HUES48 (cell line): ENCODE measurements around the gene KRTAP10-8.
"Not testable (repeated sequence)": the region's sequence is repeated elsewhere in the genome, so short reads cannot be mapped to it uniquely, and the experiment has no call there.

ENCODE experiments used
- H3K27ac ChIP-seq: one replicate; pipeline ENCODE4 v1.7.0; 2013; ENCODE audit warnings: low read depth, low read length, inconsistent platforms
- H3K27me3 ChIP-seq: 2 replicates; pipeline ENCODE4 v1.6.1; 2013; ENCODE audit warnings: mild to moderate bottlenecking, low read length; ENCODE audit not compliant: control insufficient read depth, insufficient read depth
- H3K36me3 ChIP-seq: 2 replicates; pipeline ENCODE4 v1.6.1; 2013; ENCODE audit warnings: low read length; ENCODE audit not compliant: control insufficient read depth, insufficient read depth
- H3K4me1 ChIP-seq: 2 replicates; pipeline ENCODE4 v1.6.1; 2013; ENCODE audit warnings: mild to moderate bottlenecking, low read length; ENCODE audit not compliant: control insufficient read depth, insufficient read depth
- H3K4me3 ChIP-seq: 2 replicates; pipeline ENCODE4 v1.5.1; 2013; ENCODE audit warnings: mild to moderate bottlenecking, low read depth, low read length
- H3K9ac ChIP-seq: 2 replicates; pipeline ENCODE4 v1.6.1; 2013; ENCODE audit warnings: mild to moderate bottlenecking, low read depth, low read length, moderate library complexity
- H3K9me3 ChIP-seq: 2 replicates; pipeline ENCODE4 v1.6.1; 2013; ENCODE audit warnings: low read length; ENCODE audit not compliant: control insufficient read depth, insufficient read depth

Gene KRTAP10-8

DNA sequence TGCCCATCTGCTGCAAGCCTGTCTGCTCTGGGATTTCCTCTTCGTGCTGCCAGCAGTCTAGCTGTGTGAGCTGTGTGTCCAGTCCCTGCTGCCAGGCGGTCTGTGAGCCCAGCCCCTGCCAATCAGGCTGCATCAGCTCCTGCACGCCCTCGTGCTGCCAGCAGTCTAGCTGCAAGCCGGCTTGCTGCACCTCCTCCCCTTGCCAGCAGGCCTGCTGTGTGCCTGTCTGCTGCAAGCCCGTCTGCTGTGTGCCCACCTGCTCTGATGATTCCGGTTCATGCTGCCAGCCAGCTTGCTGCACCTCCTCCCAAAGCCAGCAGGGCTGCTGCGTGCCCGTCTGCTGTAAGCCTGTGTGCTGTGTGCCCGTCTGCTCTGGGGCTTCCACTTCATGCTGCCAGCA, 10.8 kb upstream of the KRTAP10-8 start:
- not testable (repeated sequence) for H3K27me3 ChIP-seq, H3K36me3 ChIP-seq

DNA sequence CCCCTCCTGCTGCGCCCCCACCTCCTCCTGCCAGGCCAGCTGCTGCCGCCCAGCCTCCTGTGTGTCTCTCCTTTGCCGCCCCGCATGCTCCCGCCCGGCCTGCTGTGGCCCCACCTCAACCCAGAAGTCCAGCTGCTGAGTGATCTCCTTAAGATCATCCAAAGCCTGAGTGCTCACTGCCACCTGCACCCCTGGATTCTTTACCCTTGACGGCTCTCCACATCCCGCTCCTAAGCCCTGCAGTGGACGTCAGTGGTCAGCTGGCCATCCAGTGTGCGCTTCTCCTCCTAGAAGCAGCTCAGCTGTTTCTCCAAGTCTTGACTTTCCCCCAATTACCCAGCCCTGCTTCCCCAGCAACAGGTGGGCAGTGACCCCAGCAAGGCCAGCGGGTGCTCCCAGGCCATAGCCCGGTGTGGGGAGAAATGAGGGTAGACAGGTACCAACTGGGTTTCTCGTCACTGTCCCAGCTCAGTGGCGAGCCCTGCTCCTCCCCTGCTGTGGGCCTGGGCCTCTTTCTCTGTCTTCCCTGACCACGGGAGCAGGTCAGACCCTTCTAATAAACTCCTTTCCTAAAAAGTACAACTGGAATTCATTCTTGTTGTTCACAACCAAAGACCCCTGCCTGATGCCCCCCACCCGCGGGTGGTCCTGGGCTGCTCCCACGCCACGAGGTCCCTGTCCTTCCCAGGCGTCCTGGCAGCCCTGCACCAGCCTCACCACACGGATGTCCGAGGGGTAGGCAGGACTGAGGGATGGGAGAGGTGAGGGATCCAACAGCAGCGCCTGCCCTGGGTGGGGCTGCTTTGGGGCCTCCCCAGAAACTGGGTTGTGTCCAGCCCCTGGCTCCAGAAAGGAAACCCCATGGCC, 10.1 kb upstream of the KRTAP10-8 start:
- peaks cover 14% of the 10 kb centered on the region for H3K4me1 ChIP-seq
- no peak overlapping the region for H3K27ac ChIP-seq
- no peaks in the 10 kb centered on the region for H3K27me3 ChIP-seq
- H3K36me3 ChIP-seq, result no peaks in the 10 kb centered on the region
- H3K4me3 ChIP-seq, result no peak overlapping the region
- no peak overlapping the region for H3K9ac ChIP-seq
- H3K9me3 ChIP-seq, result no peaks in the 10 kb centered on the region

More for the DNA sequence above, 10.8 kb upstream of the KRTAP10-8 start:
- not testable (repeated sequence) for H3K9me3 ChIP-seq, H3K4me3 ChIP-seq, H3K9ac ChIP-seq, H3K27ac ChIP-seq
- peaks cover 14% of the 10 kb centered on the region for H3K4me1 ChIP-seq

DNA sequence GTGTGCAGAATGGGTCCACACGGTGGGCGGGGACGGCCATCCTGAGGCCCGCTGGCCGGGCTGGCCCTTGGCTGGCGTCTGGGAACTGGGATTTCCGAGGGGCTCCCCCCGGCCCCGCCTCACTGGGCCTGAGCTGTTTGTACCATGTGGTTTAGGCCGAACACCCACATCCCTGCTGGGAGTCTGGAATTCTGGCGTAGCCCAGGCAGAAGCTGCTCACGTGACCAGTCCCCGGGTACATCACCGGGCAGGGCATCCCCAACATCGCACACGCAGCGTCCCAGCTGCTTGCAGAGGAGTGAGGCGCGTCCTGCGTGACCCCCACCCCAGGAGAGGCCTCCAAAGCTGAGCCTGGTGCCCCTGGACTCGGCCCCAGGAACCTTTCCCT, 9.4 kb upstream of the KRTAP10-8 start:
- Histone ChIP-seq H3K4me3 (no peak overlapping the region), H3K4me1 (peaks cover 14% of the 10 kb centered on the region), H3K9me3 (no peaks in the 10 kb centered on the region), H3K27ac (no peak overlapping the region), H3K27me3 (no peaks in the 10 kb centered on the region), H3K9ac (no peak overlapping the region), H3K36me3 (no peaks in the 10 kb centered on the region)

DNA sequence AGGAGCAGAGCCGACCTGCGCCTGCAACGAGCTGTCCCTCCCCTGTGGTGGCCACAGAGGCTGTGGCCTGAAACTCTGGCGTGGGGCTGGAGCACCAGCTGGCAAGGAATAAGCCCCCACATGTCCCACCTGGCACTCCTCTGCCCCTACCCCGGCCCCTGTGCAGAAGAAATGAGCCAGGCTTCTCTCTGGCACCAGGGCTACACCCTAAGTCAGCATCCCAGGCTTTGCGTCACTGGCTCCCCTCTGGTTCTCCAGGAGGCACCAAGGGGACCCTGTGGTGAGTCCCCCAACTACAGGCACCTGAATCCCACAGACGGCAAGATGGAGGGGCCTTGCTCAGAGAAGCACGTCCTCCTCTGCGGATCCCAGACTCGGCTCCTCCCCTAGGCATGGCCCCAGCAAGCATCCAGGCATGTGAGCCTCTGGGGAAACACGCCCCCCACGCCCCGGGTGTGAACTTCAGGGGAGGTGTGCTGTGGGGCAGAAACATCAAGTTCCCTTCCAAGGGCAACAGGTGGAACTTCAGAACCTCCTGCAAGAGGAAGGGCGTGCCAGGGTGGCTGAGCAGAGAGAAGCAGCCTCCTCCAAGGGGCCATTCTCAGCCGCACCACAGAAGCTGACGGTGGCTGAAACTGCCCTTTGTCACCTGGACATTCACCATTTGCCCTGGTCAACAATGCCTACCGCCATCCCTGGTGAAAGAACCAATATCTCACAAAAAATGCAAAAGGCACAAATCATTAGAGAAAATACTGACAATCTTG, 8.6 kb upstream of the KRTAP10-8 start:
- Histone ChIP-seq H3K27me3 (no peaks in the 10 kb centered on the region), H3K9me3 (no peaks in the 10 kb centered on the region), H3K27ac (no peak overlapping the region)

DNA sequence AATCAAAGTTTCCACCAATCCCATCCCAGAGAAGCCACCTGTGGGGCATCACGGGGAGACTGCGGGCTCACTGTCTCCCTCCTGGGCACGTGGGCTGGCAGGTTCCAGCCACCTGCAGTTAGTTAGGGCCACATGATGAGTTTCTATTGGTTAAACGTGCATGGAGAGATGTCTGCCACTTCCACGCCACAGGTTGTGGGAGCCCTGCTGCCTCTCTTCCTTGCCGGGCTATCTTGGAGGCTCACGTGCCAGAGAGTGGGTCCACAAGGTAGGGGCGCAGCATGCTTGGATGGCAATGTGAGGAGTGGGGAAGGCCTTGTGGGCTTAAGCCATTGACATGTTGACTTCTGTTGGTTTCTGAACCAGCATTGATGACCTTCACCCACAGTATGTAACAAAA, 8.0 kb upstream of the KRTAP10-8 start:
- Histone ChIP-seq H3K36me3 (no peaks in the 10 kb centered on the region), H3K27me3 (no peaks in the 10 kb centered on the region), H3K27ac (no peak overlapping the region), H3K9me3 (no peaks in the 10 kb centered on the region), H3K4me1 (no peaks in the 10 kb centered on the region), H3K4me3 (no peak overlapping the region), H3K9ac (no peak overlapping the region)

More for the DNA sequence above, 8.6 kb upstream of the KRTAP10-8 start:
- H3K4me1 ChIP-seq, result peaks cover 6% of the 10 kb centered on the region
- no peak overlapping the region for H3K4me3 ChIP-seq
- no peak overlapping the region for H3K9ac ChIP-seq
- H3K36me3 ChIP-seq, result no peaks in the 10 kb centered on the region

GRCh38 chr21:44606495-44606894, 5.4 kb upstream of the KRTAP10-8 start:
- no peak overlapping the region for H3K9ac ChIP-seq
- no peak overlapping the region for H3K4me3 ChIP-seq
- no peak overlapping the region for H3K27ac ChIP-seq
- H3K36me3 ChIP-seq, result no peaks in the 10 kb centered on the region
- H3K9me3 ChIP-seq, result peaks cover 8% of the 10 kb centered on the region; the same call in 1 of the 2 replicates
- H3K27me3 ChIP-seq, result no peaks in the 10 kb centered on the region
- H3K4me1 ChIP-seq, result no peaks in the 10 kb centered on the region

GRCh38 chr21:44609193-44609592, 2.7 kb upstream of the KRTAP10-8 start:
- no peaks in the 10 kb centered on the region for H3K27me3 ChIP-seq
- peaks cover 12% of the 10 kb centered on the region; the same call in 1 of the 2 replicates for H3K9me3 ChIP-seq
- H3K27ac ChIP-seq, result no peak overlapping the region
- H3K9ac ChIP-seq, result no peak overlapping the region
- no peaks in the 10 kb centered on the region for H3K36me3 ChIP-seq
- no peak overlapping the region for H3K4me3 ChIP-seq
- no peaks in the 10 kb centered on the region for H3K4me1 ChIP-seq

DNA sequence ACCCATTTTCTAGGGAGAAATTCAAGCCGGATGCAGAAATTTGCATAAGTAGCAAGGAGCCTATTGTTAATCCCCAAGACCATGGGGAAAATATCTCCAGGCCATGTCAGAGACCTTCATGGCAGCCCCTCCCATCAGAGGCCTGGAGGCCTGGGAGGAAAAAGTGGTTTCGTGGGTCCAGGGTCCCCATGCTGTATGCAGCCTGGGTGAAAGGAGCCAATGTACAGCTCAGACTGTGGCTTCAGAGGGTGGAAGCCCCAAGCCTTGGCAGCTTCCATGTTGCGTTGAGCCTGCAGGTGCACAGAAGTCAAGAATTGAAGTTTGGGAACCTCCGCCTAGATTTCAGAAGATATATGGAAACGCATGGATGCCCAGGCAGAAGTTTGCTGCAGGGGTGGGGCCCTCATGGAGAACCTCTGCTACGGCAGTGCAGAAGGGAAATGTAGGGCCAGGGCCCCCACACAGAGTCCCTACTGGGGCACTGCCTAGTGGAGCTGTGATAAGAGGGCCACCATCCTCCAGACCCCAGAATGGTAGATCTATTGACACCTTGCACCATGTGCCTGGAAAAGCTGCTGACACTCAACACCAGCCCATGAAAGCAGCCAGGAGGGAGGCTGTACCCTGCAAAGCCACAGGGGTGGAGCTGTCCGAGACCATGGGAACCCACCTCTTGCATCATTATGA, 1.6 kb upstream of the KRTAP10-8 start:
- not testable (repeated sequence) for H3K9ac ChIP-seq, H3K36me3 ChIP-seq, H3K27ac ChIP-seq, H3K27me3 ChIP-seq, H3K4me3 ChIP-seq, H3K4me1 ChIP-seq
- peaks cover 12% of the 10 kb centered on the region; the same call in 1 of the 2 replicates for H3K9me3 ChIP-seq

DNA sequence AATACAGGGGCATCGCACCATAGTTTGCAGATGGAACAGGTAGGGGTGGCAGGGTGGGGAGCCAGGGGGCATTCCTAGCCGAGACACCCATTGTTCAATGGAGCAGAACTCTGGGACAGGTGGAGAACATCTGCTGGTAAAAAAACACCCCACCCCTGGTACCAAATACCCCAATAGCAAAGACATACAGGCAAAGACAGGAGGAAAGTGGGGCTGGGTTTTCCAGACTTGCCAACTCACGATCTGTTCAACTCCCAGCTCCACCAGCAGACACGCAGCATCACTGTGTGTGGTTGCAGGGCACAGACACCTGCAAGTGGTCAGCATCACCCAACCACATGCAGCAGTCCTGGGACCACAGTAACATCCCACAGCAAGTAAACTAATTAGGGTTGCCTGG, 328 bp upstream of the KRTAP10-8 start:
- Histone ChIP-seq H3K9ac (no peak overlapping the region), H3K4me1 (no peaks in the 10 kb centered on the region; the same call in 1 of the 2 replicates)

DNA sequence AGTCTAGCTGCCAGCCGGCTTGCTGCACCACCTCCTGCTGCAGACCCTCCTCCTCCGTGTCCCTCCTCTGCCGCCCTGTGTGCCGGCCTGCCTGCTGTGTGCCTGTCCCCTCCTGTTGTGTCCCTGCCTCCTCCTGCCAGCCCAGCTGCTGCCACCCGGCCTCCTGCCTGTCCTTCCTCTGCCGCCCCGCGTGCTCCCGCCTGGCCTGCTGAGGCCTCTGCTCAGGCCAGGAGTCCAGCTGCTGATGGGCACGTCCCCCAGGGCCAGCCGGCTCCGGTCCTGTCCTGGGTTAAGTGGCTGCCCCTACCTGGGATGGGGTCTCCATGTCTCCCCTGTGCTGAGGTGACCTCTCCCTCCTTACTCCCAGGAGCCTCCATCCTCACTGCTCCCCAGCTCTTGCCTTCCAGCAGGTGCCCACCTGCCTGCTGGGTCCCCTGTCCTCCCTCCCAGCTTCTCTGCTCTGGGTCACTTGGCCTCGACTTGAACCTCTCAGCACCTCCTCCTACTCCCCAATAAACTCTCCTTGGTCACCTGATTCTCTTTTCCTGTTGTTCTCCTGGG, 870 bp downstream of the KRTAP10-8 start:
- Histone ChIP-seq H3K9ac (no peak overlapping the region), H3K4me3 (no peak overlapping the region), H3K36me3 (no peaks in the 10 kb centered on the region), H3K4me1 (no peaks in the 10 kb centered on the region; the same call in 1 of the 2 replicates), H3K27me3 (no peaks in the 10 kb centered on the region), H3K27ac (no peak overlapping the region), H3K9me3 (peaks cover 12% of the 10 kb centered on the region; the same call in 1 of the 2 replicates)

More for the DNA sequence above, 328 bp upstream of the KRTAP10-8 start:
- H3K27ac ChIP-seq, result no peak overlapping the region
- H3K4me3 ChIP-seq, result no peak overlapping the region
- no peaks in the 10 kb centered on the region for H3K27me3 ChIP-seq
- H3K36me3 ChIP-seq, result no peaks in the 10 kb centered on the region
- peaks cover 12% of the 10 kb centered on the region; the same call in 1 of the 2 replicates for H3K9me3 ChIP-seq
